ENCODE results near the gene XIRP2. TPM values are rescaled to one million over a fixed set of nuclear protein-coding genes. Genes with fewer than 3 reads are reported as not detected.

XIRP2 gene
- polyA plus RNA-seq, 1 experiment = 0.43 TPM

DNA sequence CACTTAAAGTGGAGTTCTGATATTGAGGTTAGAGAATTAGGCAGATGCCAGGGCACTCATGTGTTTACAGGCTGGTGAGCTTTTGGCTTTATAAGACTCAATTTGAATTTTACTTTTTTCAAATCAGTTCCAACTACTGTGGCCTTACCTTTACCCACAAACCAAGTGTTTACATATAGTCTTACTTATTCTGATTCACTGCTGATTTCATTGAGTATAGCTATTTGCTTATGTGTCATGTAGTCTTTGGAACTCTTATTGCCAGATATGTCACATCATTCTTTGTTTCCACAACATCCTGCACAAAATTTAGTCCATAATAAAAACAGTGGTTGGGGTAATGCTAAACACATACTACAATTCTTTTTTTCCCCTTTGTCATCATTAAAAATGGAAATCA, 96.5 kb downstream of the XIRP2 start:
- ChIA-PET POLR2A (no interaction called here), CTCF (no interaction called here)
- DNase-seq (ENCODE audit: low read depth, low spot score) = no peak
- Histone ChIP-seq H3K27ac (ENCODE audit: low read depth, low read length) (no peak overlapping the region), H3K4me3 (ENCODE audit: low read depth, low read length) (no peak overlapping the region), H3K27me3 (ENCODE audit: control insufficient read depth, insufficient read depth, low read length) (no peaks in the 10 kb centered on the region), H3K9me3 (ENCODE audit: control insufficient read depth, insufficient read depth, low read length) (no peaks in the 10 kb centered on the region; the same call in 1 of the 2 replicates)
- TF ChIP-seq, protein P1, sequence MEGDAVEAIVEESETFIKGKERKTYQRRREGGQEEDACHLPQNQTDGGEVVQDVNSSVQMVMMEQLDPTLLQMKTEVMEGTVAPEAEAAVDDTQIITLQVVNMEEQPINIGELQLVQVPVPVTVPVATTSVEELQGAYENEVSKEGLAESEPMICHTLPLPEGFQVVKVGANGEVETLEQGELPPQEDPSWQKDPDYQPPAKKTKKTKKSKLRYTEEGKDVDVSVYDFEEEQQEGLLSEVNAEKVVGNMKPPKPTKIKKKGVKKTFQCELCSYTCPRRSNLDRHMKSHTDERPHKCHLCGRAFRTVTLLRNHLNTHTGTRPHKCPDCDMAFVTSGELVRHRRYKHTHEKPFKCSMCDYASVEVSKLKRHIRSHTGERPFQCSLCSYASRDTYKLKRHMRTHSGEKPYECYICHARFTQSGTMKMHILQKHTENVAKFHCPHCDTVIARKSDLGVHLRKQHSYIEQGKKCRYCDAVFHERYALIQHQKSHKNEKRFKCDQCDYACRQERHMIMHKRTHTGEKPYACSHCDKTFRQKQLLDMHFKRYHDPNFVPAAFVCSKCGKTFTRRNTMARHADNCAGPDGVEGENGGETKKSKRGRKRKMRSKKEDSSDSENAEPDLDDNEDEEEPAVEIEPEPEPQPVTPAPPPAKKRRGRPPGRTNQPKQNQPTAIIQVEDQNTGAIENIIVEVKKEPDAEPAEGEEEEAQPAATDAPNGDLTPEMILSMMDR (IDR thresholded peaks at IDR 0.05; ENCODE audit: low read depth, low read length) = no peak

DNA sequence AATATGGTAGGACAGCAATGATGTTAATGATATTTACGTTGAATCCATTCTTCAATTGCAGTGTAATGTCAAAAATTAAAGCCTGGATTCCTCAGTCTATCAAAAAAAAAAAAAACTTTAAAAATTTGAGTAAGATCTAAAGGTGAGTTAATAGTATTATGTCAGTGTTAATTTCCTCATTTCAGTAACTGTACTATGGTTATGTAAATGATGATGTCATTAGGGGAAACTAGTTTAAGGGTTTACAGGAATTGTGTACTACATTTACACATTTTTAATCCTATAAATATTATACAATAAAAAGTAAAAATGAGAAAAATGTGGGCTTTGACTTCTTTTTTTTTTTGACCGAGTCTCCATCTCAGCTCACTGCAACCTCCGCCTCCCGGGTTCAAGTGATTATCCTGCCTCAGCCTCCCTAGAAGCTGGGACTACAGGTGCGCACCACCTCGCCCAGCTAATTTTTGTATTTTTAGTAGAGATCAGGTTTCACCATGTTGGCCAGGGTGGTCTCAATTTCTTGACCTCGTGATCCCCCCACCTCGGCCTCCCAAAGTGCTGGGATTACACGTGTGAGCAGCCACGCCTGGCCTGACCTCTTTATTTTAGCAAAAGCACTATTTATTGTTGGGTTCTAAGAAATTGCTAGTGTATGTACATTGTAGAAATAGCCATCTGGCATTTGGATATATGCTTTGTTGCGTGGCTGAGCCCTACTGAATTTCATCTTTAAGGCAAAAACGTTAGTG, 106.5 kb downstream of the XIRP2 start:
- Histone ChIP-seq H3K27ac (ENCODE audit: low read depth, low read length) (no peak overlapping the region), H3K4me3 (ENCODE audit: low read depth, low read length) (no peak overlapping the region)
- CTCF ChIA-PET = no interaction called here

DNA sequence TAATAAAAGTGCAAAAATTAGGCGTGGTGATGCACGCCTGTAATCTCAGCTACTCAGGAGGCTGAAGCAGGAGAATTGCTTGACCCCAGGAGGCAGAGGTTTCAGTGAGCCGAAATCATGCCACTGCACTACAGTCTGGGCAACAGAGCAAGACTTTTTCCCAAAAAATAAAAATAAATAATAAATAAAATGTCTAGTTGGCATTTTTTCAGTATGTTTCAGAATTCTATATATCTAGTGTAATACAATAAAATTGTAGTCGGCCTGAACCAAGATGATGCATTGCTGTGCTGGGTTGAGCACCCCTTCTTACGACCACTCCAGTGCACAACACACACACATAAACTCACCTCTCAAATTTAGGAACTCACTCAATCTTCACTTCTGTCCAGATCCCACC, 108.2 kb downstream of the XIRP2 start:
- TF ChIP-seq, protein P1 (IDR thresholded peaks at IDR 0.05; ENCODE audit: low read depth, low read length) = no peak
- no peak for DNase-seq (ENCODE audit: low read depth, low spot score)
- Histone ChIP-seq H3K27me3 (ENCODE audit: control insufficient read depth, insufficient read depth, low read length) (no peaks in the 10 kb centered on the region), H3K9me3 (ENCODE audit: control insufficient read depth, insufficient read depth, low read length) (no peaks in the 10 kb centered on the region), H3K4me3 (ENCODE audit: low read depth, low read length) (no peak overlapping the region), H3K27ac (ENCODE audit: low read depth, low read length) (no peak overlapping the region)
- ChIA-PET POLR2A (no interaction called here), CTCF (no interaction called here)

More for the DNA sequence above, 106.5 kb downstream of the XIRP2 start:
- DNase-seq (ENCODE audit: low read depth, low spot score) = no peak
- Histone ChIP-seq H3K9me3 (ENCODE audit: control insufficient read depth, insufficient read depth, low read length) (no peaks in the 10 kb centered on the region), H3K27me3 (ENCODE audit: control insufficient read depth, insufficient read depth, low read length) (no peaks in the 10 kb centered on the region)
- TF ChIP-seq, protein P1 (IDR thresholded peaks at IDR 0.05; ENCODE audit: low read depth, low read length) = no peak
- POLR2A ChIA-PET = no interaction called here

DNA sequence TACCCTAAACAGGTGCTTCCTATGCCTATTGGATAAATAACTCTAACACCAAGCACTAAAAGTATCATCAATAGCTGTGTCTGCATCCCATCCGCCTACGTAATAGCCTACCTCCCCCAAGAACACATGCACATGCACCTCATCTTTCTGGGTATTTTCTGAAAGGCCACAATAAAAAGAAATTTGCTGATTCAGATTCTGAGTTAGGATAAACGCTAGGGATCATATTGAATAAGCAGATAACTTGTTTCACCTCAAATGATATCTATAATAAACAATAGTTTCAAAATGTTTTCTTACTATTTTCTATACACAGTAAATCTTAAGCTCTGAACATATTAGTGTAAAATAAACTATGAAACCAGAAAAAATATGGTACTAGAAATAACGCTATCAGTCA, 112.9 kb downstream of the XIRP2 start:
- H3K27ac ChIP-seq (ENCODE audit: low read depth, low read length) = no peak overlapping the region
- no peaks in the 10 kb centered on the region for H3K9me3 ChIP-seq (ENCODE audit: control insufficient read depth, insufficient read depth, low read length)
- ChIA-PET CTCF (no interaction called here), POLR2A (no interaction called here)
- no peak overlapping the region for H3K4me3 ChIP-seq (ENCODE audit: low read depth, low read length)
- TF ChIP-seq, protein P1 (IDR thresholded peaks at IDR 0.05; ENCODE audit: low read depth, low read length) = no peak
- no peaks in the 10 kb centered on the region for H3K27me3 ChIP-seq (ENCODE audit: control insufficient read depth, insufficient read depth, low read length)
- DNase-seq (ENCODE audit: low read depth, low spot score) = no peak

DNA sequence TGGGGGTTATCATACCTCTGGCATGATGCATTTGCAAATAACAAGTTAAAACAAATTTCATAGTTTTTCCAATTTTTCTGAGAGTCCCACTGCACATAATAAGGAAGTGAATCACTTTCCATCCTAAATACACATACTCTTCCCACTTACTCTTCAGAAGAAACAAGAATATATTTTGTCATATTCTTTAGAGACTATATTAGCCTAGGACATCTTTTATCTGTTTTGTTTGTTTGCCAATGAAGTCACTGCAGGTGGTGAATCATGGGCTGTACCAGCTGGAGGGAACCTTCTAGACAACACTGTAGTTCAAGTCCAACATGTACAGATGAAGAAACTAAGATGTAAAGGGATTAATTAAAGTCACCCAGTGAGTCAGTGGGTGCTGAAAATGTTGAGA, 116.8 kb downstream of the XIRP2 start:
- DNase-seq (ENCODE audit: low read depth, low spot score) = no peak
- H3K4me3 ChIP-seq (ENCODE audit: low read depth, low read length) = no peak overlapping the region
- H3K27ac ChIP-seq (ENCODE audit: low read depth, low read length) = no peak overlapping the region
- CTCF ChIA-PET = no interaction called here
- POLR2A ChIA-PET = no interaction called here
- H3K27me3 ChIP-seq (ENCODE audit: control insufficient read depth, insufficient read depth, low read length) = no peaks in the 10 kb centered on the region
- no peaks in the 10 kb centered on the region for H3K9me3 ChIP-seq (ENCODE audit: control insufficient read depth, insufficient read depth, low read length)
- TF ChIP-seq, protein P1 (IDR thresholded peaks at IDR 0.05; ENCODE audit: low read depth, low read length) = no peak
